PC-9 (cell line): Measurements from ENCODE around the gene GPR183. TPM values are rescaled to one million over a fixed set of nuclear protein-coding genes. Genes with fewer than 3 reads are reported as not detected.
A peak's percentile ranks its signal among the peaks of the same experiment; 100 is the strongest.

ENCODE experiments used
- BruUV-seq: library from RNA; stranded (reverse); fragments of 400-500 nt; replicated peaks from 2 replicates; lab custom pipeline; 2021; lab: Mats Ljungman, UMichigan
- CTCF ChIA-PET: fragments of 300-600 bp; sonication (Branson Sonifier 250); formaldehyde crosslinking; loops from one replicate; lab custom pipeline; 2022; ENCODE audit warnings: antibody characterized with exemption; lab: Charles Lee
- POLR2A ChIA-PET: fragments of 300-600 bp; sonication (Branson Sonifier 250); formaldehyde crosslinking; loops from one replicate; lab custom pipeline; 2022; ENCODE audit warnings: antibody characterized with exemption; ENCODE audit not compliant: unreplicated experiment; lab: Charles Lee
- DNase-seq, 2 experiments: peaks; one replicate each; pipeline versions ENCODE4 v3.0.0 to v3.0.0-alpha.2; 2015 to 2022; ENCODE audit warnings: mixed read lengths in 1 of 2
- H2AFZ ChIP-seq: fragments of 200-600 bp; sonication (generic); 2 replicates; pipeline ENCODE4 v1.8.1; 2017; ENCODE audit warnings: antibody characterized with exemption
- H3F3A ChIP-seq: fragments of 200-600 bp; sonication (generic); 2 replicates; pipeline ENCODE4 v1.8.1; 2017; ENCODE audit warnings: antibody characterized with exemption, mild to moderate bottlenecking, low read depth; ENCODE audit not compliant: insufficient read depth
- H3K27ac ChIP-seq: fragments of 200-600 bp; sonication (generic); 2 replicates; pipeline ENCODE4 v1.6.1; 2016; ENCODE audit warnings: mixed run types
- H3K27me3 ChIP-seq: fragments of 200-600 bp; sonication (generic); 2 replicates; pipeline ENCODE4 v1.6.1; 2016; ENCODE audit warnings: low read depth, mixed run types; ENCODE audit not compliant: insufficient read depth
- H3K36me3 ChIP-seq: fragments of 200-600 bp; sonication (generic); 2 replicates; pipeline ENCODE4 v1.6.1; 2016; ENCODE audit warnings: low read depth, mixed run types
- H3K4me1 ChIP-seq: fragments of 200-600 bp; sonication (generic); replicated peaks from 2 replicates; pipeline ENCODE4 v1.6.1; 2016; ENCODE audit warnings: mixed run types; ENCODE audit not compliant: insufficient read depth
- H3K4me2 ChIP-seq: fragments of 200-600 bp; sonication (generic); 2 replicates; pipeline ENCODE4 v1.6.1; 2017; ENCODE audit warnings: mixed run types
- H3K4me3 ChIP-seq: fragments of 200-600 bp; sonication (generic); 2 replicates; pipeline ENCODE4 v1.6.1; 2016; ENCODE audit warnings: mixed run types
- H3K79me2 ChIP-seq: fragments of 200-600 bp; sonication (generic); 2 replicates; pipeline ENCODE4 v1.6.1; 2017; ENCODE audit warnings: low read depth, mixed run types
- H3K9me2 ChIP-seq: fragments of 200-600 bp; sonication (generic); 2 replicates; pipeline ENCODE4 v1.8.1; 2017; ENCODE audit warnings: mild to moderate bottlenecking; ENCODE audit not compliant: insufficient read depth
- H3K9me3 ChIP-seq: fragments of 200-600 bp; sonication (generic); 2 replicates; pipeline ENCODE4 v1.8.1; 2016; ENCODE audit warnings: low read depth; ENCODE audit not compliant: insufficient read depth
- H4K20me1 ChIP-seq: fragments of 200-600 bp; sonication (generic); 2 replicates; pipeline ENCODE4 v1.8.1; 2017; ENCODE audit not compliant: insufficient read depth
- CTCF ChIP-seq: fragments of 200-600 bp; sonication (generic); conservative IDR thresholded peaks from 2 replicates; pipeline ENCODE4 v1.6.1; 2017; ENCODE audit warnings: mixed run types, antibody characterized with exemption, mild to moderate bottlenecking, moderate library complexity
- EZH2 ChIP-seq: fragments of 200-600 bp; sonication (generic); IDR thresholded peaks from 2 replicates; pipeline ENCODE4 v1.8.0; 2017; ENCODE audit warnings: antibody characterized with exemption, low read depth
- intact Hi-C: fragments of 100-400 bp; cut with micrococcal nuclease; formaldehyde crosslinking; loops from one replicate; pipeline ENCODE4 v1.10.0; 2022; ENCODE audit not compliant: unreplicated experiment
- total RNA-seq: library from RNA; stranded (reverse); gene quantifications from 2 replicates; pipeline ENCODE4 v1.2.3, GENCODE V29; 2021

Gene GPR183
- total RNA-seq, 1 experiment from 2014 or later: not detected

GRCh38 chr13:99320693-99321481 is 13.7 kb upstream of the GPR183 start:
- Histone ChIP-seq H3K36me3 (peaks cover 11% of the 10 kb centered on the region; the same call in 1 of the 2 replicates), H3K9me2 (no peaks in the 10 kb centered on the region), H4K20me1 (peaks cover 8% of the 10 kb centered on the region; the same call in 1 of the 2 replicates), H3K4me2 (0 out of 2 replicates have a peak overlapping the region, but pooled peaks have one; percentile 0), H3K79me2 (0 out of 2 replicates have a peak, but pooled peaks cover 5% of the 10 kb centered on the region), H3K27me3 (no peaks in the 10 kb centered on the region), H3K4me1 (peaks cover 26% of the 10 kb centered on the region), H3K27ac (no peak overlapping the region), H3K4me3 (no peak overlapping the region), H2AFZ (no peak overlapping the region), H3K9me3 (no peaks in the 10 kb centered on the region), H3F3A (peaks cover 17% of the 10 kb centered on the region; the same call in 1 of the 2 replicates)
- ChIA-PET CTCF (interaction anchor here (0.5 kb wide), 1 partner anchor 915 kb away, joined by 8 read pairs; no protein-coding TSS in a partner anchor), POLR2A (interaction anchor here (0.7 kb wide), 1 partner anchor 104 kb away, joined by 3 read pairs; no protein-coding TSS in a partner anchor)
- TF ChIP-seq EZH2 (no peak), CTCF (no peak)
- BruUV-seq: no TSS peak
- peak in 1 of 2 experiments; percentile 64 for DNase-seq
- intact Hi-C loops: no loop called here

GRCh38 chr13:99316657-99317256 is 9.6 kb upstream of the GPR183 start:
- no TSS peak for BruUV-seq
- Histone ChIP-seq H2AFZ (no peak overlapping the region), H4K20me1 (peaks cover 13% of the 10 kb centered on the region), H3K36me3 (peaks cover 3% of the 10 kb centered on the region; the same call in 1 of the 2 replicates), H3F3A (peaks cover 16% of the 10 kb centered on the region; the same call in 1 of the 2 replicates), H3K79me2 (0 out of 2 replicates have a peak, but pooled peaks cover 5% of the 10 kb centered on the region), H3K27ac (no peak overlapping the region), H3K4me3 (no peak overlapping the region), H3K27me3 (no peaks in the 10 kb centered on the region), H3K9me3 (no peaks in the 10 kb centered on the region), H3K4me2 (no peak overlapping the region), H3K4me1 (peaks cover 19% of the 10 kb centered on the region), H3K9me2 (no peaks in the 10 kb centered on the region)
- TF ChIP-seq CTCF (no peak), EZH2 (no peak)
- CTCF ChIA-PET: no interaction called here
- POLR2A ChIA-PET: no interaction called here
- intact Hi-C loops: no loop called here
- DNase-seq: no peak

GRCh38 chr13:99316224-99316623 is 9.0 kb upstream of the GPR183 start:
- CTCF ChIA-PET: no interaction called here
- peaks cover 11% of the 10 kb centered on the region; the same call in 1 of the 2 replicates for H3F3A ChIP-seq

More at GRCh38 chr13:99316224-99316623, 9.0 kb upstream of the GPR183 start:
- no peak overlapping the region for H2AFZ ChIP-seq
- no peak for TF ChIP-seq CTCF
- no peak for TF ChIP-seq EZH2
- no peak for DNase-seq
- H3K4me2 ChIP-seq: no peak overlapping the region
- no peak overlapping the region for H3K4me3 ChIP-seq
- H3K9me2 ChIP-seq: no peaks in the 10 kb centered on the region
- no peaks in the 10 kb centered on the region for H3K27me3 ChIP-seq
- intact Hi-C loops: no loop called here
- H3K27ac ChIP-seq: no peak overlapping the region
- H4K20me1 ChIP-seq: peaks cover 16% of the 10 kb centered on the region
- H3K4me1 ChIP-seq: peaks cover 14% of the 10 kb centered on the region
- peaks cover 3% of the 10 kb centered on the region; the same call in 1 of the 2 replicates for H3K36me3 ChIP-seq
- POLR2A ChIA-PET: no interaction called here
- BruUV-seq: no TSS peak
- 0 out of 2 replicates have a peak, but pooled peaks cover 5% of the 10 kb centered on the region for H3K79me2 ChIP-seq
- H3K9me3 ChIP-seq: no peaks in the 10 kb centered on the region
